Colonic mucosa (tissue), 4 donors: ENCODE measurements around the gene HPD. TPM values are rescaled to one million over a fixed set of nuclear protein-coding genes. Genes with fewer than 3 reads are reported as not detected.

ENCODE experiments used
- DNase-seq: peaks from one replicate; pipeline ENCODE4 v3.0.0-alpha.2; 2020
- H3K27ac ChIP-seq: fragments of 200-600 bp; one replicate; pipeline ENCODE4 v1.8.0; 2021
- H3K27me3 ChIP-seq: fragments of 200-600 bp; one replicate; pipeline ENCODE4 v1.8.0; 2021
- H3K36me3 ChIP-seq: fragments of 200-600 bp; one replicate; pipeline ENCODE4 v1.8.0; 2021
- H3K4me1 ChIP-seq: fragments of 200-600 bp; one replicate; pipeline ENCODE4 v1.8.0; 2021; ENCODE audit warnings: mild to moderate bottlenecking
- H3K4me3 ChIP-seq: fragments of 200-600 bp; one replicate; pipeline ENCODE4 v1.8.0; 2021
- H3K9ac ChIP-seq, 2 donors: one replicate each; pipeline ENCODE4 v1.7.0; 2013; ENCODE audit warnings: control low read depth in 2 of 2, low read depth in 2 of 2, low read length in 2 of 2
- H3K9me3 ChIP-seq: fragments of 200-600 bp; one replicate; pipeline ENCODE4 v1.8.0; 2021
- CTCF ChIP-seq: fragments of 200-600 bp; IDR thresholded peaks from one replicate; pipeline ENCODE4 v1.8.0; 2022; ENCODE audit warnings: antibody characterized with exemption, mild to moderate bottlenecking
- intact Hi-C: fragments of 100-400 bp; cut with DNase I; formaldehyde crosslinking; loops from one replicate; pipeline ENCODE4 v1.14.1; 2022
- total RNA-seq, 2 donors: library from RNA; stranded (reverse); fragmentation: NEBNext Ultra II Directional in 1 of 2; extraction: Animal tissue kit (Norgen Biotek cat#: 25700) in 1 of 2; gene quantifications; one replicate each; pipeline ENCODE4 v1.2.1, GENCODE V29; 2021
- donor health status: healthy.
- donor health status: DM: no; HTN: no; CAD: no.
- donor health status: DM: no; HTN: no; CAD: no.

HPD gene
- total RNA-seq, 2 donors from 2014 or later, result 0.27 to 0.91 TPM

- H3K27me3 ChIP-seq, result no peaks in the 10 kb centered on the region
- H3K27ac ChIP-seq, result peak overlapping the region; percentile 88
- peak overlapping the region; percentile 77 for H3K4me3 ChIP-seq
- TF ChIP-seq CTCF, result no peak
- no peaks in the 10 kb centered on the region for H3K9me3 ChIP-seq
- peak; percentile 57 for DNase-seq
- H3K9ac ChIP-seq, result peak overlapping the region; percentile 82 to 91
- intact Hi-C loops, result no loop called here
- H3K36me3 ChIP-seq, result no peaks in the 10 kb centered on the region
- H3K4me1 ChIP-seq, result peaks cover 4% of the 10 kb centered on the region
Observed at GRCh38 chr12:121804417-121805111, 54.1 kb downstream of the HPD start.

- H3K36me3 ChIP-seq, result no peaks in the 10 kb centered on the region
- intact Hi-C loops, result no loop called here
- no peak for TF ChIP-seq CTCF
- no peaks in the 10 kb centered on the region for H3K27me3 ChIP-seq
- H3K4me1 ChIP-seq, result peaks cover 4% of the 10 kb centered on the region
- peak; percentile 64 for DNase-seq
- H3K9me3 ChIP-seq, result no peaks in the 10 kb centered on the region
- H3K9ac ChIP-seq, result peak within 1 kb of the TSS; percentile 82 to 91
- H3K4me3 ChIP-seq, result peak within 1 kb of the TSS; percentile 77
- peak within 1 kb of the TSS; percentile 100 for H3K27ac ChIP-seq
Observed at GRCh38 chr12:121803861-121804416, 54.7 kb downstream of the HPD start, which contains the start of gene SETD1B. SETD1B (plus strand) TSS chr12:121804009; CDS start chr12:121804738, 729 bp downstream.

GRCh38 chr12:121802843-121803698, 55.6 kb downstream of the HPD start:
- Histone ChIP-seq H3K4me3 (peak overlapping the region; percentile 77), H3K9me3 (no peaks in the 10 kb centered on the region), H3K27me3 (no peaks in the 10 kb centered on the region), H3K9ac (peak overlapping the region; percentile 80 to 82), H3K4me1 (peaks cover 6% of the 10 kb centered on the region), H3K36me3 (no peaks in the 10 kb centered on the region), H3K27ac (peak overlapping the region; percentile 100)
- TF ChIP-seq CTCF, result no peak
- intact Hi-C loops, result no loop called here
- peak; percentile 95 for DNase-seq

- Histone ChIP-seq H3K4me3 (peak overlapping the region; percentile 77), H3K36me3 (no peaks in the 10 kb centered on the region), H3K9me3 (no peaks in the 10 kb centered on the region), H3K4me1 (peaks cover 11% of the 10 kb centered on the region), H3K9ac (peak overlapping the region; percentile 80 to 91), H3K27me3 (no peaks in the 10 kb centered on the region), H3K27ac (peak overlapping the region; percentile 100)
- no peak for TF ChIP-seq CTCF
- DNase-seq, result no peak
- intact Hi-C loops, result no loop called here
Observed at GRCh38 chr12:121802485-121802842, 56.2 kb downstream of the HPD start.
